ENCODE results near the gene MGAT5.

MGAT5 gene

GRCh38 chr2:134452042-134452733 is 198.3 kb downstream of the MGAT5 start:
- no peak overlapping the region for H3K4me3 ChIP-seq (ENCODE audit: low read length)

GRCh38 chr2:134453476-134453875 is 199.6 kb downstream of the MGAT5 start:
- no peak for DNase-seq (ENCODE audit: low read depth)
- no peak overlapping the region for H3K4me3 ChIP-seq (ENCODE audit: low read length)
- TF ChIP-seq CTCF (IDR thresholded peaks at IDR 0.05; ENCODE audit: insufficient read depth, low read depth, low read length, missing control alignments), result no peak

More at GRCh38 chr2:134452042-134452733, 198.3 kb downstream of the MGAT5 start:
- DNase-seq (ENCODE audit: low read depth), result no peak
- no peak for TF ChIP-seq CTCF (IDR thresholded peaks at IDR 0.05; ENCODE audit: insufficient read depth, low read depth, low read length, missing control alignments)

DNA sequence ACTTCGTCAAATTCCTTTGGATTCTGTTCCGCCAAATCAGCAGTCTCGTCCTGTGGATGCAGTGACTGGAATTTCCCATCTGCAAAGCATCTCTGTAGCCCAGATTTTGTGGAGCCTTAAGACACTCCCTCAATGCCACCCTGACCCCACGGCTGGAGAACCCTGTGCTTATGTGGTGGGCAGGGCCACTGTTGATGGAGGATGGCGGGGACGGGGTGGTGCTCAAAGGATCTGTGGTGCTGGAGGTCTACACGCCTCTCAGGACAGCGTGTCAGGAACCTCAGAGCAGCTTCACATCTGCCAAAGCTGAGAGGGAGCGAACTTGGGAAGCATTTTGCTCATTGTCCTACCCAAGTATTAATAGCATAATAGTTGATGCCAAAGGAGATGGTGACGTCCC is 200.1 kb downstream of the MGAT5 start:
- no peak overlapping the region for H3K4me3 ChIP-seq (ENCODE audit: low read length)
- DNase-seq (ENCODE audit: low read depth), result no peak
- no peak for TF ChIP-seq CTCF (IDR thresholded peaks at IDR 0.05; ENCODE audit: insufficient read depth, low read depth, low read length, missing control alignments)

- H3K4me3 ChIP-seq (ENCODE audit: low read length), result no peak overlapping the region
- no peak for DNase-seq (ENCODE audit: low read depth)
- no peak for TF ChIP-seq CTCF (IDR thresholded peaks at IDR 0.05; ENCODE audit: insufficient read depth, low read depth, low read length, missing control alignments)
Observed at GRCh38 chr2:134454426-134454825, 200.6 kb downstream of the MGAT5 start.

GRCh38 chr2:134454931-134455330 is 201.1 kb downstream of the MGAT5 start:
- no peak overlapping the region for H3K4me3 ChIP-seq (ENCODE audit: low read length)
- DNase-seq (ENCODE audit: low read depth), result no peak
- no peak for TF ChIP-seq CTCF (IDR thresholded peaks at IDR 0.05; ENCODE audit: insufficient read depth, low read depth, low read length, missing control alignments)

GRCh38 chr2:134455426-134455825 is 201.6 kb downstream of the MGAT5 start:
- H3K4me3 ChIP-seq (ENCODE audit: low read length), result no peak overlapping the region
- no peak for DNase-seq (ENCODE audit: low read depth)
- no peak for TF ChIP-seq CTCF (IDR thresholded peaks at IDR 0.05; ENCODE audit: insufficient read depth, low read depth, low read length, missing control alignments)

GRCh38 chr2:134457353-134457752 is 203.5 kb downstream of the MGAT5 start:
- no peak for TF ChIP-seq CTCF (IDR thresholded peaks at IDR 0.05; ENCODE audit: insufficient read depth, low read depth, low read length, missing control alignments)
- DNase-seq (ENCODE audit: low read depth), result no peak
- H3K4me3 ChIP-seq (ENCODE audit: low read length), result no peak overlapping the region

Data from epithelial cell of esophagus (primary cell).